Esophagus squamous epithelium (tissue), 4 donors: ENCODE results near the gene ELMO1.

Experiments used
- POLR2A ChIP-seq, 4 donors: fragments of 450-650 bp; IDR thresholded peaks; one replicate each; pipeline ENCODE4 v1.6.1; 2017; ENCODE audit warnings: antibody characterized with exemption in 4 of 4, mild to moderate bottlenecking in 4 of 4, moderate library complexity in 3 of 4
- TF ChIP-seq, protein P1 (sequence below), 6 experiments: fragments of 450-650 bp in 4 of 6; fragments of 200-600 bp in 2 of 6; sonication (generic) in 2 of 6; IDR thresholded peaks; one replicate each; pipeline ENCODE4 v1.5.1; 2016 to 2019; ENCODE audit warnings: antibody characterized with exemption in 6 of 6, mild to moderate bottlenecking in 4 of 6, moderate library complexity in 4 of 6

DNA sequence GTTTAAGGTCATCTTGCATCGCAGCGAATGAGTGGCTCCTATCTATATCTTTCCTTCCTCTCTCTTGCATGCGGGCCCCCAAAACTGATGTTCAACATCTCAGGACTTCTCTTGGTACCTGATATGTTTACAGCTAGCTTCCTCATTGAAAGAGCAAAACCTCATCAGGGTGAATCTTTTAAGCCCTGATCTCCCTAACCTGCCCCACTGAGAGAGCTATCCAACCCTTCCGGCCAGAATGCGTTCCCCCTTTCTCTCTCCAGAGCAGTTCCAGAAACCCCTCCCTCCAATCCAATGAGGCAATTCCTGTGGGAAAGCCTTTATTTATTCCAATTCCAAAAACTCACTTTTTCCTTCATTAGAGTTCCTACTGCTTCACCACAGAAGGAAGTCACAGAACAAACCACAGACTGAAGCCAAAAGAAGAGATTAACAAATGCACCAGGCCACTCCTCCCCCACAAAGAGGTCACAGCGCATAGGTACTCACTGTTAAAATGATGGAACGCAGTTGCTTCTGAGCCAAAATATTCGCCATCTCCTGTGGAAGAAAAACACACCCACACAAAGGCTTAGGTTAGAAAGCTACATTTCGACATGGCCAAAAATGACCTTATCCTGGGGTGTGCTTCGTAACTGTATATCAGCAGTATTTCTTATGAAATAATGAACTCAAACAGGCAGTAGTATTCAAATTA lies 232.4 kb downstream of the ELMO1 start:
- TF ChIP-seq, protein P1, sequence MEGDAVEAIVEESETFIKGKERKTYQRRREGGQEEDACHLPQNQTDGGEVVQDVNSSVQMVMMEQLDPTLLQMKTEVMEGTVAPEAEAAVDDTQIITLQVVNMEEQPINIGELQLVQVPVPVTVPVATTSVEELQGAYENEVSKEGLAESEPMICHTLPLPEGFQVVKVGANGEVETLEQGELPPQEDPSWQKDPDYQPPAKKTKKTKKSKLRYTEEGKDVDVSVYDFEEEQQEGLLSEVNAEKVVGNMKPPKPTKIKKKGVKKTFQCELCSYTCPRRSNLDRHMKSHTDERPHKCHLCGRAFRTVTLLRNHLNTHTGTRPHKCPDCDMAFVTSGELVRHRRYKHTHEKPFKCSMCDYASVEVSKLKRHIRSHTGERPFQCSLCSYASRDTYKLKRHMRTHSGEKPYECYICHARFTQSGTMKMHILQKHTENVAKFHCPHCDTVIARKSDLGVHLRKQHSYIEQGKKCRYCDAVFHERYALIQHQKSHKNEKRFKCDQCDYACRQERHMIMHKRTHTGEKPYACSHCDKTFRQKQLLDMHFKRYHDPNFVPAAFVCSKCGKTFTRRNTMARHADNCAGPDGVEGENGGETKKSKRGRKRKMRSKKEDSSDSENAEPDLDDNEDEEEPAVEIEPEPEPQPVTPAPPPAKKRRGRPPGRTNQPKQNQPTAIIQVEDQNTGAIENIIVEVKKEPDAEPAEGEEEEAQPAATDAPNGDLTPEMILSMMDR (IDR thresholded peaks at IDR 0.05): no peak
- TF ChIP-seq POLR2A (IDR thresholded peaks at IDR 0.05): no peak
